H1 (cell line): ENCODE results near the gene ADGRF1. TPM values are rescaled to one million over a fixed set of nuclear protein-coding genes. Genes with fewer than 3 reads are reported as not detected.

Experiments used
- CBX5 ChIP-seq: fragments of 300-800, 300-1000 bp; sonication (generic); IDR thresholded peaks from 2 replicates; pipeline ENCODE4 v1.7.1; 2016; ENCODE audit warnings: antibody characterized with exemption, low read length, low read depth
- CREB1 ChIP-seq: IDR thresholded peaks from 2 replicates; pipeline ENCODE4 v1.6.1; 2012; ENCODE audit warnings: inconsistent platforms
- HDAC2 ChIP-seq, 2 experiments: fragments of 300-600 bp in 1 of 2; sonication (generic) in 1 of 2; IDR thresholded peaks; 2 replicates each; pipeline ENCODE4 v1.6.1; 2011 to 2012; ENCODE audit warnings: low read depth in 2 of 2, low read length in 2 of 2, mild to moderate bottlenecking in 2 of 2, moderate library complexity in 2 of 2, borderline replicate concordance in 1 of 2, inconsistent platforms in 1 of 2
- MAFK ChIP-seq: IDR thresholded peaks from 2 replicates; pipeline ENCODE4 v1.6.1; 2012; ENCODE audit warnings: low read depth, mild to moderate bottlenecking, improper control_type of control experiment, low read length
- SIX5 ChIP-seq: IDR thresholded peaks from 2 replicates; pipeline ENCODE4 v1.6.1; 2011; ENCODE audit warnings: mild to moderate bottlenecking, low read depth, low read length
- polyA plus RNA-seq, 7 experiments: library from polyadenylated mRNA; depleted of rRNA in 3 of 7; stranded (reverse) in 5 of 7; unstranded in 2 of 7; fragments of >200 nt in 5 of 7; fragments of 200-250 nt in 2 of 7; gene quantifications; 1 replicate in 5 of 7; 2 replicates in 1 of 7; 4 replicates in 1 of 7; pipeline versions ENCODE4 v1.2.1 to v1.2.3, GENCODE V29; 2011 to 2013; ENCODE audit warnings: missing spikeins in 2 of 7, mixed read lengths in 2 of 7
- total RNA-seq: library from RNA; stranded (reverse); fragmentation: NEBNext Ultra II Directional; extraction: Animal tissue kit (Norgen Biotek cat#: 25700); gene quantifications from 2 replicates; pipeline ENCODE4 v1.2.1, GENCODE V29; 2021
- TF ChIP-seq, protein P1 (sequence below): IDR thresholded peaks from 2 replicates; pipeline ENCODE4 v1.6.1; 2012; ENCODE audit warnings: low read length, inconsistent platforms

The ADGRF1 gene
- total and polyA plus RNA-seq, 2 of the 8 experiments (the other 6 are each of a cell fraction or from before 2014, with no cell fraction given) = not detected

DNA sequence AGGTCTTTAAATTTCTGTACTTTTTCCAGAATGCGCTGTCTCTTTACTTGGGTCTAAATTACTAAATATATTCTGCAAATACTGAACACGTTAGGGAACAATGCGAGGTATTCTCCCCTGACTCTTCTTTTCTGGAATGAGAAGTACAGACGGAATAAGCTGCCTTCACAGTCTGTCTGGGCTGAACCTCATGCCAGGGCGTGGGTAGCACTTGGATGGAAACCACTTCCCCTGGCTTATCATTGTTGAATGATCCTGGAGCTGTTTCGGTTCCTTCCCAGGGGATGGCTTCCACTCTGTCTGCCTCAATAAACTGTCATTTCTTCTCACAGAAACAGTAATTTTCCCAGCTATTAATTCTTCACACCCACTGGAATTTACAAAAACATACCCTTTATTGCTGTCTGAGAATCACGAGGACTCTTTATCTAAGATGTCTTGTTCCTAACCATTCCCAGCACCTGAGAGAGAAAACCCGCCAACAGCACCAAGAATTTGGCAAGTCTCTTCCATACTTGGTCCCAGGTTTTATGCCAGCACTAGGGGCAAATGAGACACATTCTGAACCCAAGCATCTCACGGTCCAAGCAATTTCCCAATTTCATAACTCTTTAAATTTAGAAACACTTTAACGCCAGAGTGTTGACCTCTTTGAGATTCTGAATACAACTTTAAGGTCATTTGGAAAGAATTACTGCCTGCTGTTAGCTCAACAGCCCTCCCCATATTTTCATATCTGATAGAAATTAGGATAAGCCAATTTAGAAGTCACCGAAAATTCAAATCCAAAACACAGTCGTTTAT lies 77.2 kb downstream of the ADGRF1 start (continued):
- no peak for TF ChIP-seq CBX5
- TF ChIP-seq MAFK = no peak
- no peak for TF ChIP-seq CREB1
- TF ChIP-seq, protein P1, sequence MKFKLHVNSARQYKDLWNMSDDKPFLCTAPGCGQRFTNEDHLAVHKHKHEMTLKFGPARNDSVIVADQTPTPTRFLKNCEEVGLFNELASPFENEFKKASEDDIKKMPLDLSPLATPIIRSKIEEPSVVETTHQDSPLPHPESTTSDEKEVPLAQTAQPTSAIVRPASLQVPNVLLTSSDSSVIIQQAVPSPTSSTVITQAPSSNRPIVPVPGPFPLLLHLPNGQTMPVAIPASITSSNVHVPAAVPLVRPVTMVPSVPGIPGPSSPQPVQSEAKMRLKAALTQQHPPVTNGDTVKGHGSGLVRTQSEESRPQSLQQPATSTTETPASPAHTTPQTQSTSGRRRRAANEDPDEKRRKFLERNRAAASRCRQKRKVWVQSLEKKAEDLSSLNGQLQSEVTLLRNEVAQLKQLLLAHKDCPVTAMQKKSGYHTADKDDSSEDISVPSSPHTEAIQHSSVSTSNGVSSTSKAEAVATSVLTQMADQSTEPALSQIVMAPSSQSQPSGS = no peak
- TF ChIP-seq SIX5 = no peak
- TF ChIP-seq HDAC2 (IDR thresholded peaks at IDR 0.05; ENCODE audit: borderline replicate concordance in 1 of 2, low read depth in 2 of 2, low read length in 2 of 2) = no peak
